GM12878 (cell line): ENCODE results near the gene AMMECR1. TPM values are rescaled to one million over a fixed set of nuclear protein-coding genes. Genes with fewer than 3 reads are reported as not detected.

Source experiments
- ATAC-seq: fragments of 200-7000 bp; cut with Tn5 transposase; 3 replicates; pipeline ENCODE4 v1.9.1; 2020; ENCODE audit warnings: mild to moderate bottlenecking, moderate library complexity
- BruUV-seq: library from RNA; stranded (reverse); fragments of 400-500 nt; replicated peaks from 2 replicates; lab custom pipeline; 2021; lab: Mats Ljungman, UMichigan
- CTCF ChIA-PET: fragments of 300-600 bp; sonication (Branson Sonifier 250); formaldehyde crosslinking; extraction: SDS; loops from one replicate; lab custom pipeline; 2021; ENCODE audit warnings: inconsistent platforms; lab: Yijun Ruan, JAX
- POLR2A ChIA-PET: fragments of 350-600 bp; formaldehyde crosslinking; extraction: SDS; loops from one replicate; lab custom pipeline; 2021; ENCODE audit warnings: inconsistent platforms; lab: Charles Lee
- RAD21 ChIA-PET: fragments of 300-600 bp; sonication (Branson Sonifier 250); formaldehyde crosslinking; loops from one replicate; lab custom pipeline; 2023; ENCODE audit warnings: antibody characterized with exemption; ENCODE audit not compliant: unreplicated experiment; lab: Charles Lee
- SMC1A ChIA-PET: fragments of 300-600 bp; sonication (Branson Sonifier 250); formaldehyde crosslinking; loops from one replicate; lab custom pipeline; 2023; ENCODE audit not compliant: unreplicated experiment, uncharacterized antibody; lab: Charles Lee
- DNase-seq: peaks from one replicate; pipeline ENCODE4 v3.0.0-alpha.2; 2011; ENCODE audit warnings: low read depth, low spot score
- FAIRE-seq: peaks from 3 replicates; lab custom pipeline; 2011; peaks lifted over from hg19 to GRCh38; lab: Jason Lieb, UNC
- H2AFZ ChIP-seq: 2 replicates; pipeline ENCODE4 v1.6.0; 2011; ENCODE audit warnings: low read depth, low read length, control low read depth; ENCODE audit not compliant: control insufficient read depth
- H3K27ac ChIP-seq: 2 replicates; pipeline ENCODE4 v1.5.1; 2011; ENCODE audit warnings: control low read depth; ENCODE audit not compliant: control insufficient read depth, insufficient read depth
- H3K27me3 ChIP-seq, 2 experiments: replicated peaks in 1 of 2; 2 replicates each; pipeline versions ENCODE4 v1.6.0 to v1.6.1; 2011; ENCODE audit warnings: low read length in 1 of 2; ENCODE audit not compliant: control insufficient read depth in 2 of 2, insufficient read depth in 2 of 2
- H3K36me3 ChIP-seq, 2 experiments: 2 replicates each; pipeline ENCODE4 v1.5.1; 2011; ENCODE audit warnings: low read length in 1 of 2; ENCODE audit not compliant: control insufficient read depth in 2 of 2, insufficient read depth in 2 of 2
- H3K4me1 ChIP-seq: 2 replicates; pipeline ENCODE4 v1.6.1; 2011; ENCODE audit warnings: mild to moderate bottlenecking, low read length, moderate library complexity, mixed read lengths; ENCODE audit not compliant: control insufficient read depth, insufficient read depth
- H3K4me2 ChIP-seq: 2 replicates; pipeline ENCODE4 v1.6.0; 2011; ENCODE audit warnings: control low read depth; ENCODE audit not compliant: control insufficient read depth, insufficient read depth
- H3K4me3 ChIP-seq: fragments of 200-600 bp; sonication (generic); 2 replicates; pipeline ENCODE4 v1.5.1; 2016
- H3K79me2 ChIP-seq: 2 replicates; pipeline ENCODE4 v1.6.0; 2011; ENCODE audit warnings: low read length; ENCODE audit not compliant: control insufficient read depth, insufficient read depth
- H3K9ac ChIP-seq: 2 replicates; pipeline ENCODE4 v1.8.0; 2011; ENCODE audit warnings: low read length, control low read depth, mixed read lengths; ENCODE audit not compliant: control insufficient read depth, insufficient read depth
- H3K9me3 ChIP-seq: replicated peaks from 3 replicates; pipeline ENCODE4 v1.5.1; 2011; ENCODE audit warnings: mild to moderate bottlenecking, low read length; ENCODE audit not compliant: control insufficient read depth, insufficient read depth
- H4K20me1 ChIP-seq: 2 replicates; pipeline ENCODE4 v1.6.0; 2011; ENCODE audit not compliant: control insufficient read depth, insufficient read depth
- CEBPB ChIP-seq, 2 experiments: fragments of 150-350 bp in 1 of 2; IDR thresholded peaks; 2 replicates each; pipeline ENCODE4 v1.6.1; 2012 to 2014; ENCODE audit warnings: low read depth in 2 of 2, low read length in 2 of 2, borderline replicate concordance in 1 of 2, inconsistent platforms in 1 of 2
- DPF2 ChIP-seq: fragments of 450-650 bp; IDR thresholded peaks from 2 replicates; pipeline ENCODE4 v1.6.1; 2017; ENCODE audit warnings: mild to moderate bottlenecking
- EGR1 ChIP-seq, 2 experiments: IDR thresholded peaks; 1 replicate in 1 of 2; 2 replicates in 1 of 2; pipeline ENCODE4 v1.6.1; 2011 to 2012; ENCODE audit warnings: low read depth in 2 of 2, low read length in 2 of 2, borderline replicate concordance in 1 of 2, mild to moderate bottlenecking in 1 of 2, moderate library complexity in 1 of 2
- GATAD2B ChIP-seq: fragments of 450-650 bp; conservative IDR thresholded peaks from 2 replicates; pipeline ENCODE4 v1.6.1; 2017; ENCODE audit warnings: low read depth, mild to moderate bottlenecking, moderate library complexity
- KAT2A ChIP-seq: conservative IDR thresholded peaks from 2 replicates; pipeline ENCODE4 v1.6.1; 2011; ENCODE audit warnings: low read depth, low read length; ENCODE audit not compliant: control insufficient read depth
- MTA2 ChIP-seq: fragments of 450-650 bp; IDR thresholded peaks from 2 replicates; pipeline ENCODE4 v1.6.1; 2016; ENCODE audit warnings: low read depth, mild to moderate bottlenecking, moderate library complexity
- MXI1 ChIP-seq: fragments of 150-350 bp; IDR thresholded peaks from 2 replicates; pipeline ENCODE4 v1.6.1; 2011; ENCODE audit warnings: low read depth, mild to moderate bottlenecking, inconsistent platforms, low read length, improper control_type of control experiment
- MYB ChIP-seq: fragments of 150-350 bp; IDR thresholded peaks from 2 replicates; pipeline ENCODE4 v1.6.1; 2014; ENCODE audit warnings: mild to moderate bottlenecking, low read depth, low read length, borderline replicate concordance
- NFYA ChIP-seq: IDR thresholded peaks from 2 replicates; pipeline ENCODE4 v1.6.1; 2011; ENCODE audit warnings: low read depth, mild to moderate bottlenecking, low read length, improper control_type of control experiment, borderline replicate concordance
- POLR2AphosphoS2 ChIP-seq: IDR thresholded peaks from 2 replicates; pipeline ENCODE4 v1.6.1; 2011; ENCODE audit warnings: low read depth, mild to moderate bottlenecking, low read length, improper control_type of control experiment, moderate library complexity
- RBBP5 ChIP-seq: fragments of 200-600 bp; sonication (generic); conservative IDR thresholded peaks from 2 replicates; pipeline ENCODE4 v1.6.1; 2016
- RUNX3 ChIP-seq: IDR thresholded peaks from 2 replicates; pipeline ENCODE4 v1.6.1; 2012; ENCODE audit warnings: low read length, inconsistent platforms
- SIN3A ChIP-seq: IDR thresholded peaks from 2 replicates; pipeline ENCODE4 v1.6.1; 2012; ENCODE audit warnings: low read depth, low read length, improper control_type of control experiment
- SMC3 ChIP-seq: IDR thresholded peaks from 2 replicates; pipeline ENCODE4 v1.6.1; 2011; ENCODE audit warnings: low read length, improper control_type of control experiment, borderline replicate concordance
- WRNIP1 ChIP-seq: IDR thresholded peaks from 2 replicates; pipeline ENCODE4 v1.6.1; 2011; ENCODE audit warnings: low read depth, low read length, improper control_type of control experiment, borderline replicate concordance
- WGBS: methylation state at CpG from one replicate; pipeline ENCODE4 v1.1.6; 2016; ENCODE audit warnings: low lambda C conversion rate; ENCODE audit not compliant: insufficient replicate concordance, insufficient coverage; ENCODE audit errors: missing lambda C conversion rate; 5-methylcytosine and 5-hydroxymethylcytosine counted together
- in situ Hi-C: fragments of 300-500 bp; cut with MboI; formaldehyde crosslinking; loops from 9 replicates; pipeline ENCODE4 v1.14.3; 2018; ENCODE audit warnings: mixed read lengths
- intact Hi-C: fragments of 100-400 bp; cut with micrococcal nuclease; formaldehyde crosslinking; loops from one replicate; pipeline ENCODE4 v1.14.2; 2022; ENCODE audit not compliant: unreplicated experiment
- polyA plus RNA-seq, 11 experiments: library from polyadenylated mRNA; depleted of rRNA in 4 of 11; unstranded in 6 of 11; stranded (reverse) in 5 of 11; fragments of >200 nt; fragmentation: Nextera tagmentation in 4 of 11; fragmentation: Illumina TruSeq in 1 of 11; extraction: Ambion mirVana in 4 of 11; extraction: Trizol in 1 of 11; gene quantifications; 1 replicate in 1 of 11; 2 replicates in 10 of 11; pipeline versions ENCODE4 v1.2.1 to v1.2.3, GENCODE V29; 2011 to 2016; ENCODE audit warnings: inconsistent platforms in 2 of 11, missing spikeins in 2 of 11, low read depth in 1 of 11
- total RNA-seq, 4 experiments: library from RNA; depleted of rRNA in 3 of 4; stranded (reverse); fragments of >200 nt in 3 of 4; fragmentation: Illumina TruSeq in 1 of 4; extraction: Trizol in 1 of 4; gene quantifications; 2 replicates each; pipeline versions ENCODE4 v1.2.1 to v1.2.3, GENCODE V29; 2013 to 2021
- TF ChIP-seq, protein P1 (sequence below): IDR thresholded peaks from 2 replicates; pipeline ENCODE4 v1.6.1; 2012; ENCODE audit warnings: low read depth, low read length, improper control_type of control experiment
- TF ChIP-seq, protein P2 (sequence below): IDR thresholded peaks from 2 replicates; pipeline ENCODE4 v1.6.1; 2011; ENCODE audit warnings: low read depth, mild to moderate bottlenecking, low read length, moderate library complexity, borderline replicate concordance; ENCODE audit errors: extremely low read depth
- TF ChIP-seq, protein P3 (sequence below): fragments of 150-350 bp; IDR thresholded peaks from 2 replicates; pipeline ENCODE4 v1.6.1; 2016; ENCODE audit warnings: low read depth, low read length

The AMMECR1 gene
- total and polyA plus RNA-seq, 10 of the 15 experiments (the other 5 are each of a cell fraction or from before 2014, with no cell fraction given) = 4.9 to 25.6 (median 10.7) TPM

DNA sequence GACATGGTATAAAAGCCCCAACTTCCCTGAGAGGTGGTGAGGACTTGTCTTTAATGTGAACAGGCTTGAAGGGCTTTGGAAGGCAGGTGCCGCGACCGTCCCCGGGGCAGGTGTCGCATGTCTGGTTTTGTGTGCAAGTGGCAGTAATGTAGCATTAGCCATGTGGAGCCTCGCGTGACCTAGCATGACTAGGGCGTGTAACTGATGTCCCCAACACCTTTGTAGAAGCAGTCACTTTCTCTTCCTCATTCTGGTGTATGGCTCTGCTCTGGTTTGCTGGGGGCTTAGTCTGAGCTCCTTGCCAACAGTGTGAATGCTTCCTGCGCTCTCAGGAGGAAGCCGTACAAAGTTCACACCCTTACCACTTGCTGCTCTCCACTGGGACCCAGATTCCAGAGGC lies 145.7 kb downstream of the AMMECR1 start:
- Histone ChIP-seq H3K9me3 (no peaks in the 10 kb centered on the region), H3K9ac (no peak overlapping the region), H3K36me3 (no peaks in the 10 kb centered on the region; a peak in 2 of 4 replicates), H3K79me2 (no peaks in the 10 kb centered on the region), H3K27me3 (no peaks in the 10 kb centered on the region), H4K20me1 (no peaks in the 10 kb centered on the region), H3K4me2 (no peak overlapping the region), H3K4me3 (no peak overlapping the region), H3K4me1 (peaks cover 10% of the 10 kb centered on the region), H2AFZ (no peak overlapping the region), H3K27ac (peak overlapping the region; percentile 45)
- ChIA-PET SMC1A (interaction anchor here (0.6 to 5.2 kb wide), 7 partner anchors 12 to 241 kb away, joined by 3 to 28 read pairs (median 5); no protein-coding TSS in a partner anchor), RAD21 (interaction anchor here (1.0 to 1.5 kb wide), 9 partner anchors 9 to 243 kb away, joined by 3 to 6 read pairs (median 4); no protein-coding TSS in a partner anchor), POLR2A (interaction anchor here (0.6 to 1.6 kb wide), 4 partner anchors 101 to 145 kb away, joined by 3 to 6 read pairs (median 4); partner anchors contain the start of gene AMMECR1), CTCF (interaction anchor here (0.7 to 23.7 kb wide), 7 partner anchors 9 to 239 kb away, joined by 3 to 792 read pairs (median 5); no protein-coding TSS in a partner anchor)
- DNase-seq (peak; percentile 61), FAIRE-seq (peak; percentile 93), ATAC-seq (peak; percentile 96)
- intact Hi-C loops (no loop called here), in situ Hi-C loops (loop anchor here (25.0 kb wide), 1 partner anchor 515 kb away; no protein-coding TSS in a partner anchor)
- BruUV-seq = no TSS peak
- WGBS = 35% methylated on average over 10 of the region's 10 CpGs
- TF ChIP-seq EGR1 (IDR thresholded peaks at IDR 0.05; ENCODE audit: borderline replicate concordance in 1 of 2, low read depth in 2 of 2, low read length in 2 of 2) (no peak), MYB (no peak), NFYA (no peak), DPF2 (peak; percentile 82), POLR2AphosphoS2 (no peak), KAT2A (no peak), WRNIP1 (no peak), MXI1 (peak; percentile 38; the same call in 1 of the 2 replicates), SIN3A (no peak), SMC3 (no peak), RUNX3 (peak; percentile 29), GATAD2B (peak; percentile 68; the same call in 1 of the 2 replicates), CEBPB (IDR thresholded peaks at IDR 0.05; ENCODE audit: borderline replicate concordance in 1 of 2, low read depth in 2 of 2, low read length in 2 of 2) (no peak), MTA2 (peak; percentile 53; the same call in 1 of the 2 replicates), RBBP5 (no peak)
- TF ChIP-seq, protein P1, sequence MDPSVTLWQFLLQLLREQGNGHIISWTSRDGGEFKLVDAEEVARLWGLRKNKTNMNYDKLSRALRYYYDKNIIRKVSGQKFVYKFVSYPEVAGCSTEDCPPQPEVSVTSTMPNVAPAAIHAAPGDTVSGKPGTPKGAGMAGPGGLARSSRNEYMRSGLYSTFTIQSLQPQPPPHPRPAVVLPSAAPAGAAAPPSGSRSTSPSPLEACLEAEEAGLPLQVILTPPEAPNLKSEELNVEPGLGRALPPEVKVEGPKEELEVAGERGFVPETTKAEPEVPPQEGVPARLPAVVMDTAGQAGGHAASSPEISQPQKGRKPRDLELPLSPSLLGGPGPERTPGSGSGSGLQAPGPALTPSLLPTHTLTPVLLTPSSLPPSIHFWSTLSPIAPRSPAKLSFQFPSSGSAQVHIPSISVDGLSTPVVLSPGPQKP = no peak
- TF ChIP-seq, protein P2, sequence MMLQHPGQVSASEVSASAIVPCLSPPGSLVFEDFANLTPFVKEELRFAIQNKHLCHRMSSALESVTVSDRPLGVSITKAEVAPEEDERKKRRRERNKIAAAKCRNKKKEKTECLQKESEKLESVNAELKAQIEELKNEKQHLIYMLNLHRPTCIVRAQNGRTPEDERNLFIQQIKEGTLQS = no peak
- TF ChIP-seq, protein P3, sequence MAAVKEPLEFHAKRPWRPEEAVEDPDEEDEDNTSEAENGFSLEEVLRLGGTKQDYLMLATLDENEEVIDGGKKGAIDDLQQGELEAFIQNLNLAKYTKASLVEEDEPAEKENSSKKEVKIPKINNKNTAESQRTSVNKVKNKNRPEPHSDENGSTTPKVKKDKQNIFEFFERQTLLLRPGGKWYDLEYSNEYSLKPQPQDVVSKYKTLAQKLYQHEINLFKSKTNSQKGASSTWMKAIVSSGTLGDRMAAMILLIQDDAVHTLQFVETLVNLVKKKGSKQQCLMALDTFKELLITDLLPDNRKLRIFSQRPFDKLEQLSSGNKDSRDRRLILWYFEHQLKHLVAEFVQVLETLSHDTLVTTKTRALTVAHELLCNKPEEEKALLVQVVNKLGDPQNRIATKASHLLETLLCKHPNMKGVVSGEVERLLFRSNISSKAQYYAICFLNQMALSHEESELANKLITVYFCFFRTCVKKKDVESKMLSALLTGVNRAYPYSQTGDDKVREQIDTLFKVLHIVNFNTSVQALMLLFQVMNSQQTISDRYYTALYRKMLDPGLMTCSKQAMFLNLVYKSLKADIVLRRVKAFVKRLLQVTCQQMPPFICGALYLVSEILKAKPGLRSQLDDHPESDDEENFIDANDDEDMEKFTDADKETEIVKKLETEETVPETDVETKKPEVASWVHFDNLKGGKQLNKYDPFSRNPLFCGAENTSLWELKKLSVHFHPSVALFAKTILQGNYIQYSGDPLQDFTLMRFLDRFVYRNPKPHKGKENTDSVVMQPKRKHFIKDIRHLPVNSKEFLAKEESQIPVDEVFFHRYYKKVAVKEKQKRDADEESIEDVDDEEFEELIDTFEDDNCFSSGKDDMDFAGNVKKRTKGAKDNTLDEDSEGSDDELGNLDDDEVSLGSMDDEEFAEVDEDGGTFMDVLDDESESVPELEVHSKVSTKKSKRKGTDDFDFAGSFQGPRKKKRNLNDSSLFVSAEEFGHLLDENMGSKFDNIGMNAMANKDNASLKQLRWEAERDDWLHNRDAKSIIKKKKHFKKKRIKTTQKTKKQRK = no peak
